IPS-11a (cell line): ENCODE results near the gene EHBP1L1.

ENCODE experiments used
- H3K4me3 ChIP-seq: one replicate; pipeline ENCODE4 v1.5.1; 2013; ENCODE audit warnings: low read depth, low read length, control low read depth

EHBP1L1 gene

DNA sequence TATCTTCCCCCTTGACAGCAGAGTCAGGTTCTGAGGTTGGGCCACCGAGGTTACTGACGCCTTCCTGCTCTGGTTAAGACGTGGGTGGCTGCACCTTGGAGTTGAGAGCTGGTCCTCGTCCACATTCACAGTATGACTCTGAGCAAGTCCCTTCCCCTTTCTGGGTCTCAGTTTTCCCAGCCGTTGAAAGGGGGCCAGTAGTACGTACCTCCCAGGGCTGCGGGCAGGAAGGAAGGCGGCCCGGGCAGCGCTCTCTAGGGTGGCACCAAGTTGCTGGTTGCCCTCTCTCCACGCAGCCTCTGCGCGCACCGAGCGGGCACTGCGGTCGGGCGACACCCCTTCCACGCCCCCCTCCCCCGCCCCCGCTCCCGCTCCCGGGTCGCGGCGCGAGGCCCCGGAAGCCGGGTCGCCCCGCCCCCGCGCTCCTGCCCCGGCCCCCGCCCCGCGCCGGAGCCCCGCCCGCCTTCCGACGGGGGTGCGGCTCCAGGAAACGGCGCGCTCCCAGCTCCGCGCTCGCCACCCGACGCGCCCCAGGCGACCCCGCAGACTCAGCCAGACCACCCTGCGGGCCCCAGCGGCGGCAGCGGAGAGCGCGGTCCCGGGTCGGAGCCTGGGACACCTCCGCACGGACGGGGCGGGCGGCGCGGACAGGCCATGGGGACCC is at the start of gene EHBP1L1:
EHBP1L1 (plus strand) TSS at position 486 of the 664 bp plus-strand sequence. CDS start 250 bp downstream, outside the sequence.
- H3K4me3 ChIP-seq, result peak within 1 kb of the TSS; percentile 25

DNA sequence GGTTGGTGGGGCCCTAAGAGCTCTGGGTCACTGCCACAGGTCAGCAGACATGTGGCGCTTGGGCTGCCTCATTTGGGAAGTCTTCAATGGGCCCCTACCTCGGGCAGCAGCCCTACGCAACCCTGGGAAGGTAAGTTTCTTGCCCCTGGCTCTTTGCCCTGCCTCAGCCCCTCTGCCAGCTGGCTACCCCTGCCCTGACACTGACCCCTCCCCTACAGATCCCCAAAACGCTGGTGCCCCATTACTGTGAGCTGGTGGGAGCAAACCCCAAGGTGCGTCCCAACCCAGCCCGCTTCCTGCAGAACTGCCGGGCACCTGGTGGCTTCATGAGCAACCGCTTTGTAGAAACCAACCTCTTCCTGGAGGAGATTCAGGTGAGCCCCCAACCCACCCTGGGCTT is 49.1 kb upstream of the EHBP1L1 start:
- H3K4me3 ChIP-seq, result no peak overlapping the region

DNA sequence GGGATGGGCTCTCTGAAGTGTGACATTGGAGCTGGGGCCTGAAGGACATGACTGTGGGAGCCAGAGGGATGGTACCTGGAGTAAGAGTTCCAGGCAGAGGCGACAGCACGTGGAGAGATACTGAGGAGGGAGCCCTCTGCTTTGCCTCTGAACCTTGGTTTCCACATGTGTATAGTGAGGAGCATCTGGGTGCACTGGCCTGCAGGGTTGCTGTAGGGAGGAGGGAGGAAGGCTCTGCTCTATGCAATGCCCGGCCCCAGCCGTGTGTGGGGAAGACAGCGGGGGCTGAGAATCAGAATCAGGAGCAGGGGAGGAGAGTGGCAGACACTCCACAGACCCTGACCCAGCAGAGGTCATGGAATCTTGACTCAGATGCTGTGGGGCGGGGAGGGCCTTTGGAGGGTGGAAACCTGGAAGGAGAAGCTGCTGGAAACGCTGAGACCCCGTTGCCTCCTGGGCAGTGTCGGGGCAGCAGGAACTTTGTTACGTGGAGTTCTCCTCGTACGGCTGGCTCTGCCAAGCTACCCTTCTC is 47.0 kb upstream of the EHBP1L1 start:
- no peak overlapping the region for H3K4me3 ChIP-seq

DNA sequence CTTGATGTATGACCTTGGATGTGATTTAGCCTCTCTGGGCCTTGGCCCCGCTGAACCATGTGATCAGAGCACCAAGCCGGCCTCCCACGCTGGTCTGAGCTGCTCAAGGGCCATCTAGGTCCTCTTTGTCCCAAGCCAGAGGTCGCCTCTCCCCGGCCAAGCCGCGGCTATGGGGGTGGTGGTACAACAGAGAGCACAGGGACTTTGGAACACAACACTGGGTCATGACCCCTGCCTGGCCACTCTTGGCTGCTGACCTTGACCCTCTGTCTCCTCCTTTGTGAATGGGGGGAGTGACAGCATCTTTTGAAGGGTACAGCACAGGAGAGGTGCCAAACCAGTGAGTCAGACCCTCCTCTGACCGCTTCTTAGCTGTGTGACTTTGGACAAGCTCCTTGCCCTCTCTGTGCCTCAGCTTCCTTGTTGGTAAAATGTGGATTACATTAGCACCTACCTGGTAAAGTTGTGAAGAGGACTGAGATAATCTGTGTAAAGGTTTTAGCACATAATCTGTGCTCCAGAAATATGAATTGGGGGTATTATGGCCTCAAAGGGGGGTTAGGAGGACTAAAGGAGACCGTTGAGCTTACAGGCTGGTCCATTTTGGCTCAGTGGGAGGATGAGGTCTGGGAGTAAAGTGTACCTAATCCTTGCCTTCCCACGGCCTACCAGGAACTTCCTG is 46.2 kb upstream of the EHBP1L1 start:
- H3K4me3 ChIP-seq, result no peak overlapping the region

DNA sequence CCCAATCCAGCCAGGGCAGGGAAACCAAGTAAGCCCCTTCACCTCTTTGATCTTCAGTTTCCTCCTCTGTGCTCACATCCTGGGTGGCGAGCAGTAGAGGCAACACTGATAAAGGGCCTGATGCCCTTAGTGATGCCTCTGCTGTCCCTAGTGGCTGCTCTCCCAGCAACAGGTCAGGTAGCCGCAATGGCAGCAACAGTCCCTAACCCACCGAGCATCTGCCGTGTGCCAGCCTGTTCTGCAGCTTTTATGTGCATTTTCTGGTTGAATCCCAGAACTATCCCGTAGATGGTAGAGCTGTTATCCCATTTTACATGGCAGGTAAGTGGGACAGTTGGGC is 45.7 kb upstream of the EHBP1L1 start:
- H3K4me3 ChIP-seq, result no peak overlapping the region

DNA sequence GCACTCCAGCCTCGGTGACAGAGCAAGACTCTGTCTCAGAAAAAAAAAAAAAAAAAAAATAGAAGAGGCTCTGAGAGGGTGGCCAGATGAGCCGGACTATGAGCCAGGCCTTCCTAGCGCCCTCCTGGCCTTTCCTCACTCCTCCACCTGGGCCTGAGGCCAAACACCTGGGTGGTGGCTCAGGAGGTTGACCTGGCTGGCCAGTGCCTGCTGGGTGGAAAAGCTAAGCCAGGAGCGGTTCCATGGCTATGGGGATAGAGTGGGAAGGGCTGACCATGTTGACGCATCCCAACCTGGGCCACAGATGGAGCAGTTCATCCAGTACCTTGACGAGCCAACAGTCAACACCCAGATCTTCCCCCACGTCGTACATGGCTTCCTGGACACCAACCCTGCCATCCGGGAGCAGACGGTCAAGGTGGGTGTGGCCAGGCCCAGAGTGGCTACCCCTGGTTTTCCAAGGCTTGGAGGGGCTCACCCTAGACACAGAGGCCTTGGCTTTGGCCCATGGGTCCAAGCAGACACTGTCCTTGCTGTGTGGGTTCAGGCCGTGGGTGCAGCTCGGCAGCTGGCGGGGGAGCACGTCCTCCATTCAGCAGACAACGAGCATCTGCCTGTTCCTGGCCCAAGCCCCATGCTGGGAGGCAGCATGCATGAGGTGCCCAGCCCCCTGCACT is 43.3 kb upstream of the EHBP1L1 start:
- H3K4me3 ChIP-seq, result no peak overlapping the region

DNA sequence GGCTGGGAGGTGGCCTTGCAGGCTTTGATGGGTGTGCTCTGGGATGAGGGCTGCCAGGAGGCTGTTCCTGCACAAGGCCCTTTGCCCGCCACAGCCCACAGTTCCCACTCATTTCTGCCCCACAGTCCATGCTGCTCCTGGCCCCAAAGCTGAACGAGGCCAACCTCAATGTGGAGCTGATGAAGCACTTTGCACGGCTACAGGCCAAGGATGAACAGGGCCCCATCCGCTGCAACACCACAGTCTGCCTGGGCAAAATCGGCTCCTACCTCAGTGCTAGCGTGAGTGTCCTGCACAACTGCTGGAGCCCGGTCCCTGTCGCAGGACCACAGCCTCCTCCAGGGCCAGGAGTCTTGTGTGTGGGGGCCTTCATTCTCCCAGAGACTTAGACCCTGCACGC is 40.8 kb upstream of the EHBP1L1 start:
- H3K4me3 ChIP-seq, result no peak overlapping the region

DNA sequence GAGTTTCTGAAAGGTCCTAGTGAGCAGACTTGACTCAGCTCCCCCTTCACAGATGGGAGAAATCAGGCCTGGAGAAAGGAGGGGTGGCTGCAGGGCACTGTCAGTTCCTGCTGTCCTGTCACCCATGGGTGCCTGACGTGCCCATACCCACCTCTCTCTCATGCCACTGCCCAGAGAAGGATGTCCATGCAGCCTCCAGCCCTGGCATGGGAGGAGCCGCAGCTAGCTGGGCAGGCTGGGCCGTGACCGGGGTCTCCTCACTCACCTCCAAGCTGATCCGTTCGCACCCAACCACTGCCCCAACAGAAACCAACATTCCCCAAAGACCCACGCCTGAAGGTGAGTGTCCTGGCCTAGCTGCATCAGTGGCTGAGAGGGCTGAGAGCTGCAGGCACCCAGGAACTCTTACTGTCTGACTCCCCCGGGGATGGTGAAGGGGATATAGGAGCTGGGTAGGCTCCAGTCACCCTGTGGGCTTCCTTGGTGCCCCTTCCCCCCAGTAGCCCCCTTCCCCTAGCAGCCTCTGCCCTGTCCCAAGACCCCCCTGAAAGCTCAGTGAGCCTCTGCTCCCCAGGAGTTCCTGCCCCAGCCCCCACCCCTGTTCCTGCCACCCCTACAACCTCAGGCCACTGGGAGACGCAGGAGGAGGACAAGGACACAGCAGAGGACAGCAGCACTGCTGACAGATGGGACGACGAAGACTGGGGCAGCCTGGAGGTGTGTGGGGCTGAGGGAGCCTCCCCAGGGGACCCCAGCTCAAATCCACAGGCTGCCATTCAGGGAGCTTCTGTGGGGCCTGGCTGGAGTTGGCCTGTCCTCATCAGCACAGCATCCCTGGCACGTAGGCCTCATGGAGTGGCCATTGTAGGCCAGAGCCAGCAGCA is 39.2 kb upstream of the EHBP1L1 start:
- H3K4me3 ChIP-seq, result no peak overlapping the region

DNA sequence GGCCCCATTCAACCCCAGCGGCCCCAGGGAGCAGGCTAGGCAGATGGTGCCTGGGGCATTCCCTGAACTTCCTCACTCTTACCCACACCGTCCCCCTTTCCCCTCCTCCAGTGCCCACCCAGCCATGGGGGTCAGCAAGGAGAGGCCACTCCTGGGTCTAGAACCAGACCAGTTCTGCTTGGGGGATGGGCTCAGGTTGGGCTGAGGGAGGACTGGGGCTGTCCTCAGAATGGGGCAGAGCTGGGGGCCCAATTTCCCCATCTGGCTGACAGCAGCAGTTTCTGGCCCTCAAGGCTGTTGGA is 38.6 kb upstream of the EHBP1L1 start:
- H3K4me3 ChIP-seq, result no peak overlapping the region

DNA sequence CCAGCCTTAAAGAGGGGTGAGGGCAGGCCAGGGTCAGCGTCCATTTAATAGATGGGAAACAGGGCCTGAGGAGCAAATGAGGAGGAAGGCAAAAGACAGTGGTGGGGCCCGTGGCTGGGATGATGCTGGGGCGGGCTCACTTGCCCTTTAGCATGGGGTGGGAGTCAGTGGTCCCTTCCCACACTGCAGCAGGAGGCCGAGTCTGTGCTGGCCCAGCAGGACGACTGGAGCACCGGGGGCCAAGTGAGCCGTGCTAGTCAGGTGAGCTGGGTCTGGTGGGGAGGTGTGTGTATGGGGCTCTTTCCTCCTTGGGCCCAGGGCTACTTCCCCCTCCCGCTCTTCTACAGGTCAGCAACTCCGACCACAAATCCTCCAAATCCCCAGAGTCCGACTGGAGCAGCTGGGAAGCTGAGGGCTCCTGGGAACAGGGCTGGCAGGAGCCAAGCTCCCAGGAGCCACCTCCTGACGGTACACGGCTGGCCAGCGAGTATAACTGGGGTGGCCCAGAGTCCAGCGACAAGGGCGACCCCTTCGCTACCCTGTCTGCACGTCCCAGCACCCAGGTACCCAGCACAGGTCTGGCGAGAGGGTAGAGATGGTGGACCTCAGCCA is 38.1 kb upstream of the EHBP1L1 start:
- no peak overlapping the region for H3K4me3 ChIP-seq

DNA sequence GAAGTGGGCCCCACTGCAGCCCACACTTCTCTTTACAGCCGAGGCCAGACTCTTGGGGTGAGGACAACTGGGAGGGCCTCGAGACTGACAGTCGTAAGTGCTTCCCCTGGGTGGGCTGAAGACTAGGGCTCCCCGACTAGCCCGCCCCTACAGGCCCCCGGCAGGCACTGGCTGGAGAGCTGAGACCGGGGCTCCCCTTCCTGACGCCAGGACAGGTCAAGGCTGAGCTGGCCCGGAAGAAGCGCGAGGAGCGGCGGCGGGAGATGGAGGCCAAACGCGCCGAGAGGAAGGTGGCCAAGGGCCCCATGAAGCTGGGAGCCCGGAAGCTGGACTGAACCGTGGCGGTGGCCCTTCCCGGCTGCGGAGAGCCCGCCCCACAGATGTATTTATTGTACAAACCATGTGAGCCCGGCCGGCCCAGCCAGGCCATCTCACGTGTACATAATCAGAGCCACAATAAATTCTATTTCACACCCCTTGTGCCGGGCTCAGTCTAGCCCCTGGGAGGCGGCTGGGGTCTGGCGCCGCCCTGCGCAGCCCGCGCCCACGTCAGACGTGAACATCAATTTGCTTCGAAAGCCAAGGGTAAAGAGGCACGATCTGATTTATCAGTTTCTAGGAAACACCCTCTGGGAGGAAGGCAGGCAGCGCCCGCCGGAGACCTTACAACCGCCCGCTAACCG is 37.5 kb upstream of the EHBP1L1 start:
- H3K4me3 ChIP-seq, result no peak overlapping the region

DNA sequence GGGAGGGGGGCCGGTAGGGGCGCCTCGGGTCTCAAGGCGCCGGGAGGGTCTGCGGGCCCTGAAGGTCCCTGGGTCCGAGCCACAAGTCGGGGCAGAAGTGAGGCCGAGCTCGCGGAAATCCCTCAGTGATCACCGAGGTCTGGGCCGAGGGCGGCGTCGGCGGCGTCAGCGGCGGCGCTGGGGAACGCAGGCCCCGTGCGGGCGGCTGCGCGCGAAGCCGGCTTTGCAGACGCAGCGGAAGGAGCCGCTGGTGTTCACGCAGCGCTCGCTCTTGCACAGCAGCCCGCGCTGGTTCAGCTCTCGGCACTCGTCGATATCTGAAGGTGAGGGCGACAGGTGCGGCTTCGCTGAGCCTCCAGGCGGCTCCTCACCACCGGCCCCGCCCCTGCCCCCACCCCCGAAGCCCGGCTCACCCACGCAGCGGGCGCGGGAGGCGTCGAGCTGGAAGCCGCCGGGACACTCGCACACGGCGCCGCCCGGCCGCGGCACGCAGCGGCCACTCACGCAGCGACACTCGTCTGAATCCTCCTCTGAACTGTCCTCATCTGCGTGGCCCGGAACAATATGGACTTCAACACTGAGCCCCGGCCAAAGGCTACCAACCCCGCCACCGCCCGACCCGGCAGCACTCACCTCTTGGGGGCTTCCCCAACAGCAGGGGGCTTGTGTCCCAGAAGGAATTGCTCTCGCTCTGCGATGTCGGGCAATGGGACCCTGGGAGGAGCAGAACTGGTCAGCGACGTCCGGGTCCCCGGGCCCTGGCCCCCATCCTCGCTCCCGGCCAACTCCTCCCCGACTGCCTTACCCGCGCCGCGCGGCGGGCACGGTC is 36.7 kb upstream of the EHBP1L1 start:
- H3K4me3 ChIP-seq, result peak overlapping the region; percentile 43

DNA sequence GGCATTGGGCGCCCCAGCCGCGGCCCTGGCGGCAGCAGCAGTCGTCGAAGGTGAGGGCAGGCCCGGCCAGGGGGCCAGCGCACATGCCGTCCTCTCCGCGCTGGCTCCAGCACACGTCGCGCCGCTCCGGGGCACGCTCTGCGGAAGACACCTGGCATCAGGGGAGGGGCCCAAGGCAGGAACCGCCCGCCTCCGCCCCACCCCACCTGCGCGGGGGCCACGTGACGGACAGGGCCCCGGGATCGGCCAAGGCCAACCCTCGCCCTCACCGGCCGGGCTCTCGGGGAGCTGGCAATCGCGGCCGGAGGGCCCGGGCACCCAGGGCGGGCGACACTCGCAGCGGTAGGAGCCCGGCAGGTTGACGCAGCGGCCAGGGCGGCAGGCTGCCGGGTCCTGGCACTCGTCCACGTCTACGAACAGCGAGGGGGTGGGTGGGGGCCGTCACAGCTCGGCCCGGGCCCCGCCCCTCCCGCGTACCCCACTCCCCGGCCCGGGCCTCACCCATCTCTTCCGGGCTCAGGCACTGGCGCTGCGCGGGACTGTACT is 36.0 kb upstream of the EHBP1L1 start:
- peak overlapping the region; percentile 43 for H3K4me3 ChIP-seq

DNA sequence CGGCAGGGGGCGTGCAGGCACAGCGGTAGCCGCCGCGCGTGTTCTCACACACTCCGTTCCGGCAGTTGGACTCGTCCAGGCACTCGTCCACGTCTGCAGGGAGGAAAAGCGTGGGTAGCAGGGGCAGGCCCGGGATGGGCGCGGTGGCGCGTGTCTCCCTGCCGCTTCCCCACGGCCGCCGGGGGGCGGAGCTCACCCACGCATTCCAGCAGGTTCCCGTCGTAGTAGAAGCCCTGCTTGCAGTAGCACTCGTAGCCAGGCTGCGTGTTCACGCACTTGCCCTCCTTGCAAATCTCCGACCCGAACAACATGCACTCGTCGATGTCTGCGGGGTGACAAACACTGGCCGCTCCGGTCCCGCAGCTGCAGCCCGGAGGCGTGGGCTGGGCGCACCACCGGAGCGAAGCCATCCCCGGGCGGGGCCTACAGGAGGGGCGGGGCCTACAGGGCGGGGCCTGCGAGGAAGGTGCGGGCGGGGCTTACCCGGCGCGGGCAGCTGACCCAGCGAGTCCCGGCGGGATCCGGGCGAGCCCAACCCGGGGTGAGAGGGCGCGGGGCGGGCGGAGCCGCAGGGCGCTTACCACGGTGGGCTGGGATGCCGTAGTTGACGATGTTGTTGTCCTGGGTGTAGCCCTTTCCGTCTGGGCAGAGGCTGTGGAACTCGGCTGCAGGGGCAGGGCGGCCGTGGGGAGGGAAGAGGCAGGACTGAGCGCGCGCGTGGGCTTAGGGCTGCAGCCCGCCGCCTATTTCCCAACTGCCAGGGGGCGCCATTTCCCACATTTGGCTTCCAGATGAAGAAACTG is 35.4 kb upstream of the EHBP1L1 start:
- peak overlapping the region; percentile 60 for H3K4me3 ChIP-seq

DNA sequence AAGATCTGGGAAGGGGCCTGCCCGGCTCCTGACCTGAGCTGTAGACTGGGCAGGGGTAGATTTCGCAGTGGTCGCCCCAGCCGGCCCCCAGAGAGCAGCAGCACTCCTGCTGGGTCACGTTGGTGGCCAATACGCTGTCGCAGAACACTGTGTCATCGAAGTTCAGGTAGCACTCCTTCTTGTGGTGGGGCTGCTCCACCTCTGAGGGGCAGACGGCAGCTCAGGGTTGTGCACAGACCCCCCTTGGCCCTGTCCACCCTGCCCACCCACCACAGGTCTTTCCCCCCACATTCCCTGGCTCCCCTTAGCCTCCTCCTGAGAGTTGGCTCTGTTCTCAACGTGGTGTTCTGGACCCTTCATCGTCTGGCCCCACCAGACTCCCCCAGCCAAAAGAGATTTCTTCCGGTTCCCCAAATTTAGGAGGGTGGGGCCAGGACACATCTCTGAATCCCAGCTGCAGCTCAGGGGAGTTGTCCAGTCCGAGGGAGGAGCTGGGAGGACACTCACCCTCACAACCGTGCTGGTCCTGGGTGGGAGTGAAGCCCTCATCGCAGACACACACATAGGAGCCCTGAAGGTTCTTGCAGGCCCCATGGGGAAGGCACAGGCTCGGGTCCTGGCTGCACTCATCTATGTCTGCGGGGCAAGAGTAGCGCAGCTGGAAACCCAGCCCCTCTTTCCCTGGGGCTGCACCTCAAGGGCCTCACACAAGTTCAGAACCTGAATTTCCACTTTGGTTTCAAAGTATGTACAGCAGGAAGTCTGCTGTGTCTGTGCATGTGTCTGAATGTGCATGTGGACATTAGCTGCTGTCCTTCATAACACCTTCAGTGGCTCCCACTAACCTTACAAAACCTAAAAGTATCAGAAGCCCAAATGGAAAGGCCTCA is 34.5 kb upstream of the EHBP1L1 start:
- H3K4me3 ChIP-seq, result peak overlapping the region; percentile 60

DNA sequence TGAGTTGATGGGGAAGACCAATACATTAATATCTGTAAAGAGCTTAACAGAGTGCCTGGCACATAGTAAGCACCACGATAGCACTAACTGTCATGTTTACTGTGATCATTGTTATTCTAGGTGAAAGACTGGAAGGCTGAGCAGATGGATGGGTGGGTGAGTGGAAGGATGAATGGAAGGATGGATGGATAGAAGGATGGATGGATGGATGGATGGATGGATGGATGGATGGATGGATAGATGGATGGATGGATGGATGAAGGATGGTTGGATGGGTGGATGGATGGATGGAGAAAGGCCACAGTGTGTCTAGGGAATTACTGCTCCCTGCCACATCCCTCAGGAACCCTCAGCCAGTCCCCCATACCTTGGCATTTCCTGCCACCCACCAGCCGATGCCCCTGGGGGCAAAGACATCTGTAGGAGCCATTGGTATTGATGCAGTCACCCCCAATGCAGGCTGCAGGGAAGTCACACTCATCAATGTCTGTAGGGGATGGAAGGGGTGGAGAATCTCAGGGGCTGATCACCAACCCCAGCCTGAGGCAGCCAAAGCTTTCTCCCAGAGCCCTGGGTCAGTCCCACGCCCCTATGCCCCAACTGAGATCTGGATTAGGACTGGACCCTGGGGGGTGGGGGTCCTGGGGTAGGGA is 33.0 kb upstream of the EHBP1L1 start:
- H3K4me3 ChIP-seq, result no peak overlapping the region

DNA sequence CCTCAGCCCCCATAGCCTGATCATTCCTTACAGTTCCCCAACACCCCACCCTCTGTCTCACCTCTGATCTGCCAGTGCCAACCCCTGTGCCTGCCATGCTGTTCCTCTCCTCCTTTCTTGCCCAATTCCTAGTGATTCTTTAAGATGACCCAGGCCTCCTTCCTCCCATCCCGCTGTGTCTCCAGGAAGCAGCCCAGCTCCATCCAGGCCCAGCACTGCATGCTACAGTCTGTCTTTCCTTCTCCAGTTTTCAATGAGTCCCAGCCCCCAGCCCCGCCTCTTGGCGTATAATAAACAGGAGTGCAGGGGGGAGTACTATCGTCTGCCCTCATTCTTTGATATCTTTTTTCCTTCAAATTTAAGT is 30.0 kb upstream of the EHBP1L1 start:
- H3K4me3 ChIP-seq, result peak overlapping the region; percentile 50
